ENCODE measurements around the gene SRM. TPM values are rescaled to one million over a fixed set of nuclear protein-coding genes. Genes with fewer than 3 reads are reported as not detected.

The SRM gene
- total and polyA plus RNA-seq, 11 donors = 29.9 to 162 (median 54.7) TPM

DNA sequence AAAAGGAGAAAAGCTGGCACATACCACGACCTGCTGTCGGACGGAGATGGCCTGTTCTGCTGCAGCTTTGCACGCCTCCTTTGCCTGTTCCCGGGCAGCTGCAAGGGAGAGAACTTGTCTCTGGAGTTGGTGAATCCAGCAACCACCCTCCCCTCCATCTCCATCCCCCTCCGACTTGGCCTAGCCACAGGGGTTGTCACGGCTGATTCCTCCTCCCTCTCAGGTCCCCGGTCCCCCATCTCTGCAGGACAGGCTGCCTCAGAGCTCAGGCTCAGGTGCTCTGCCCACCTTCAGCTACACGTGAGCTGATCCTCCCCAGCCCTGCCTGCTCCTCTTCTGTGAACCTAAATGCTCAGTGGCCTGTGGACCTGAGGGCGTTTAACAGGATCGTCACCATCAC lies 11.1 kb upstream of the SRM start:
- H3K27ac ChIP-seq = no peak overlapping the region
- ATAC-seq = no peak
- 89 to 96% (median 90%) methylated on average over 10 to 11 of the region's 11 CpGs for WGBS, 4 donors
- intact Hi-C loops (cut with DNase I) = no loop called here
- no peak for DNase-seq
- TF ChIP-seq POLR2A (IDR thresholded peaks at IDR 0.05) = no peak
- peaks cover 0 to 100% (median 96%) of the 10 kb centered on the region in 9 donors for H3K36me3 ChIP-seq
- H3K4me1 ChIP-seq = no peaks in the 10 kb centered on the region
- no peaks in the 10 kb centered on the region for H3K27me3 ChIP-seq
- no peak overlapping the region for H3K4me3 ChIP-seq
- H3K9me3 ChIP-seq = no peaks in the 10 kb centered on the region

DNA sequence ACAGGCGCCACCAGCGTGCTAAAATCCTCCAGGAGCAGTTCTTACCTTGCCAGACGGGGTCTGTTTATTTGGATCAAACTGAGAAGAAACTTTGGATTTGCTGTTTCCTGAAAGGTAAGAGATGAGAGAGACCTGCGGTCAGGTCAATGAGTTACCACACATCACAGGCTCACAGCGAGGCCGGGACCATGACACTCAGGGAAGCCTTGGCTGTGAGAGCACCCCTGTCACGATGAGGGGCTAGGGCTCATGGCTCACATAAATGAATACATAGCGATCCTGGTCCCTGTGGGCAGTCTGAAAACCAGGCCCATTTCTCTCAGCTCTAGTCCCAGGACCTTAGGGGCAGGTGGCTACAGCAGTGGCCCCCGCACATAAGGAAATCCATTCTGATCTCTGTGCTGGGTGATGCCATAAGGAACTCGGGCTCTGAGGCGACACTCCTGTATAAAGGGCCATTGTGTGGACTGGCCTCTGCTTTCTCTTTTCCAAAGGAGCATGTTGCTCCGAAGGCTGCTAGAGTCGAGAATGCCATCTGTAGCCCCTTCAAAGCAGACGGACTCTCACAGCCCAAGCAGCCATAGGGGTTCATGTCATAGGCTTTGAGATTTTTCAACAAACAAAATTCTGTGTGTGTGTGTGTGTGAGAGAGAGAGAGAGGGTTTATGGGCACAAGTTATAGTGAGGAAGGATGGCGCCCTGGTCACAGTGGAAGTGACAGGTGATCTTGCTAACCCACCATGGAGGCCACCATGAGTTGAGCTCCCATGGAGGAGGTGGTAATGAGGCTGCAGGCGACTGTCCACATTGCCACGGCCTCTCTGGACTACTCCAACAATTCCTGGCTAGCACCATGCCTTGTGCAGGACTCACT lies 9.0 kb upstream of the SRM start:
- no peak for ATAC-seq
- Histone ChIP-seq H3K27me3 (no peaks in the 10 kb centered on the region), H3K36me3 (peaks cover 0 to 100% (median 92%) of the 10 kb centered on the region in 9 donors), H3K4me1 (no peaks in the 10 kb centered on the region), H3K9me3 (peaks cover 0 to 3% (median 0%) of the 10 kb centered on the region in 12 donors), H3K4me3 (no peak overlapping the region), H3K27ac (no peak overlapping the region)
- intact Hi-C loops (cut with DNase I) = no loop called here
- WGBS, 4 donors = 92 to 95% (median 94%) methylated on average over 16 to 17 of the region's 17 CpGs
- DNase-seq = no peak
- TF ChIP-seq POLR2A (IDR thresholded peaks at IDR 0.05) = no peak
- TF ChIP-seq, protein P1, sequence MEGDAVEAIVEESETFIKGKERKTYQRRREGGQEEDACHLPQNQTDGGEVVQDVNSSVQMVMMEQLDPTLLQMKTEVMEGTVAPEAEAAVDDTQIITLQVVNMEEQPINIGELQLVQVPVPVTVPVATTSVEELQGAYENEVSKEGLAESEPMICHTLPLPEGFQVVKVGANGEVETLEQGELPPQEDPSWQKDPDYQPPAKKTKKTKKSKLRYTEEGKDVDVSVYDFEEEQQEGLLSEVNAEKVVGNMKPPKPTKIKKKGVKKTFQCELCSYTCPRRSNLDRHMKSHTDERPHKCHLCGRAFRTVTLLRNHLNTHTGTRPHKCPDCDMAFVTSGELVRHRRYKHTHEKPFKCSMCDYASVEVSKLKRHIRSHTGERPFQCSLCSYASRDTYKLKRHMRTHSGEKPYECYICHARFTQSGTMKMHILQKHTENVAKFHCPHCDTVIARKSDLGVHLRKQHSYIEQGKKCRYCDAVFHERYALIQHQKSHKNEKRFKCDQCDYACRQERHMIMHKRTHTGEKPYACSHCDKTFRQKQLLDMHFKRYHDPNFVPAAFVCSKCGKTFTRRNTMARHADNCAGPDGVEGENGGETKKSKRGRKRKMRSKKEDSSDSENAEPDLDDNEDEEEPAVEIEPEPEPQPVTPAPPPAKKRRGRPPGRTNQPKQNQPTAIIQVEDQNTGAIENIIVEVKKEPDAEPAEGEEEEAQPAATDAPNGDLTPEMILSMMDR (IDR thresholded peaks at IDR 0.05) = no peak

DNA sequence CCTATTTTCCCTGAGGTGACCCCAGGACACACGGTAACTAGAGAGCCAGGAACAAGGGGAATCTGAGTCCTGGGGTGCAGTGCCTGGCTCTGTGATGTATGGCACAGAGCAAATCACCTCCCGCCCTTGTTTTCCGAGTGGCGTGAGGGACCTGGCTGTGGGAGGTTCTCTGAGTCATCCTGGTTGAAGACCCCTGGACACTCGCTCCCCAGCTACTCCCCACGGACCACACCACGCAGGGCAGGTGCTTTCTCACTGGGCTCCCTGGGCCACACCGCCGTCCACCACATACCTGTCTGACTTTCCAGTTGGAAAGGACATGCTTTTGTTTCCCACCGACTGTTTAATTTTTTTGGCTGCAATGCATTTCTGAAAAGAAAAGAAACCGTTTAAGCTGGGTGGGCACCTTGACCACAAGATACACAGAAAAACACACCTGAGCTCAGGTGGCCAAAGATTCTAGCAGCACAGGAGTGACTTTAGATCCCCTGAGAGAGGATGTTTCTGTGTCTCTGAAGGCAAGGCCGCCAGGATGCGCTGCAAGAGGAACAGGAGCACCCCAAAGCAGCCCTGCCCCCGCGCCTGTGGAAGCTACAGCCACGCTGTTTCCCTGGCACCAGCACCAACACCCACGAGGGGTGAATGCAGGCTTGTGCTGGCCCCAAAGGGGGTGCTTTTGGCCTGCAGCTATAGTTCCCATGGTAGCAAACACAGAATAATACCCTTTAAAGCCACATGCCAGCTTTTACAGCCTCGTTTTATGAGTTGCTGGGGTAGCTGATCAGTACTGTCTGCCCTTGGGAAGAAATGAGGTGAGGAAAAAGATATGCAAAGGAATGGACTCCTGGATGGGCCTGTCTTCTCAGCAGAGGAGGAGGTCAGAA lies 8.1 kb upstream of the SRM start:
- DNase-seq (no peak), ATAC-seq (no peak)
- Histone ChIP-seq H3K27me3 (no peaks in the 10 kb centered on the region), H3K4me3 (no peak overlapping the region), H3K36me3 (peaks cover 0 to 96% (median 88%) of the 10 kb centered on the region in 9 donors), H3K4me1 (no peaks in the 10 kb centered on the region), H3K9me3 (peaks cover 0 to 3% (median 0%) of the 10 kb centered on the region in 12 donors), H3K27ac (no peak overlapping the region)
- intact Hi-C loops (cut with DNase I) = no loop called here
- 92 to 95% (median 93%) methylated on average over 18 of the region's 18 CpGs for WGBS, 4 donors
- TF ChIP-seq, protein P1 (IDR thresholded peaks at IDR 0.05) = no peak
- TF ChIP-seq POLR2A (IDR thresholded peaks at IDR 0.05) = no peak

DNA sequence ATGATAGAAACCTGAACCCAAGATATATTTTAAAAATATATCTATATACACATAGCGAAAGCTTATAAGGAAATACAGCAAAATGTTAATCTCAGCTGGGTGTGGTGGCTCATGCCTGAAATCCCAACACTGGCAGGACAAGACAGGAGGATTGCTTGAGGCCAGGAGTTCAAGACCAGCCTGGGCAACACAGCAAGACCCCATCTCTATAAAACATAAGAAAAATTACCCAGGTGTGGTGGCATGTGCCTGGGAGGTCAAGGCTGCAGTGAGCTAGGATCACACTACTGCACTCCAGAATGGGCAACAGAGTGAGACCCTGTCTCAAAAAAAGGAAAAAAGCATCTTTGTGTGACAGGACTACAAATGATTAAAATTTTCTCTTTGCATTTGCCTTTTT lies 6.0 kb upstream of the SRM start:
- Histone ChIP-seq H3K27me3 (no peaks in the 10 kb centered on the region), H3K9me3 (peaks cover 0 to 3% (median 0%) of the 10 kb centered on the region in 12 donors), H3K4me1 (peaks cover 0 to 12% (median 6%) of the 10 kb centered on the region in 12 donors), H3K36me3 (peaks cover 0 to 75% (median 67%) of the 10 kb centered on the region in 9 donors), H3K27ac (no peak overlapping the region), H3K4me3 (no peak overlapping the region)
- WGBS, 4 donors = 96 to 100% (median 98%) methylated on average over 1 of the region's 1 CpG
- intact Hi-C loops (cut with DNase I) = no loop called here
- no peak for TF ChIP-seq POLR2A (IDR thresholded peaks at IDR 0.05)
- TF ChIP-seq, protein P1 (IDR thresholded peaks at IDR 0.05) = no peak
- DNase-seq (no peak), ATAC-seq (no peak)
